Esophagus muscularis mucosa (tissue), 4 donors: ENCODE results near the gene KSR1. TPM values are rescaled to one million over a fixed set of nuclear protein-coding genes. Genes with fewer than 3 reads are reported as not detected.

ENCODE experiments used
- DNase-seq: peaks from one replicate; pipeline ENCODE4 v3.0.0-alpha.2; 2017; ENCODE audit errors: extremely low spot score
- H3K27ac ChIP-seq, 4 donors: fragments of 200-600 bp; sonication (generic); replicated peaks in 1 of 4; 1 replicate in 3 of 4; 2 replicates in 1 of 4; pipeline ENCODE4 v1.5.1; 2016 to 2019; ENCODE audit warnings: mild to moderate bottlenecking in 1 of 4
- H3K27me3 ChIP-seq, 4 donors: fragments of 200-600 bp; sonication (generic); one replicate each; pipeline versions ENCODE4 v1.5.1 to v1.6.0; 2016 to 2019
- H3K36me3 ChIP-seq, 4 donors: fragments of 200-600 bp; sonication (generic); one replicate each; pipeline ENCODE4 v1.5.1; 2016 to 2019
- H3K4me1 ChIP-seq, 4 donors: fragments of 200-600 bp; sonication (generic); one replicate each; pipeline ENCODE4 v1.5.1; 2016 to 2019
- H3K4me3 ChIP-seq, 4 donors: fragments of 200-600 bp; sonication (generic); 1 replicate in 2 of 4; 2 replicates in 2 of 4; pipeline ENCODE4 v1.5.1; 2016 to 2019; ENCODE audit warnings: mild to moderate bottlenecking in 4 of 4, moderate library complexity in 1 of 4
- H3K9me3 ChIP-seq, 4 donors: fragments of 200-600 bp; sonication (generic); 1 replicate in 3 of 4; 2 replicates in 1 of 4; pipeline ENCODE4 v1.5.1; 2016 to 2019
- EP300 ChIP-seq: sonication (generic); formaldehyde crosslinking; IDR thresholded peaks from one replicate; pipeline ENCODE4 v1.6.1; 2017; ENCODE audit warnings: antibody characterized with exemption
- POLR2A ChIP-seq: fragments of 450-650 bp; IDR thresholded peaks from one replicate; pipeline ENCODE4 v1.6.1; 2017; ENCODE audit warnings: antibody characterized with exemption, moderate library complexity, mild to moderate bottlenecking, low read depth
- POLR2AphosphoS5 ChIP-seq, 2 donors: sonication (generic); formaldehyde crosslinking; IDR thresholded peaks; one replicate each; pipeline ENCODE4 v1.6.1; 2017; ENCODE audit warnings: antibody characterized with exemption in 2 of 2
- WGBS: methylation state at CpG from one replicate; pipeline ENCODE4 v1.1.5; 2018; 5-methylcytosine and 5-hydroxymethylcytosine counted together
- intact Hi-C: fragments of 100-400 bp; cut with DNase I; formaldehyde crosslinking; loops from one replicate; pipeline ENCODE4 v1.15.1; 2023
- total RNA-seq, 4 donors: library from RNA; depleted of rRNA; stranded (reverse); fragments of >200 nt; gene quantifications; one replicate each; pipeline versions ENCODE4 v1.1.0 to v1.2.1, GENCODE V29; 2016
- TF ChIP-seq, protein P1 (sequence below), 3 experiments: fragments of 200-600 bp in 2 of 3; fragments of 450-650 bp in 1 of 3; sonication (generic) in 2 of 3; IDR thresholded peaks; one replicate each; pipeline ENCODE4 v1.5.1; 2017 to 2019; ENCODE audit warnings: antibody characterized with exemption in 3 of 3, mild to moderate bottlenecking in 2 of 3, moderate library complexity in 1 of 3

KSR1 gene
- total RNA-seq, 4 donors from 2014 or later = 13.3 to 18.9 (median 13.7) TPM

DNA sequence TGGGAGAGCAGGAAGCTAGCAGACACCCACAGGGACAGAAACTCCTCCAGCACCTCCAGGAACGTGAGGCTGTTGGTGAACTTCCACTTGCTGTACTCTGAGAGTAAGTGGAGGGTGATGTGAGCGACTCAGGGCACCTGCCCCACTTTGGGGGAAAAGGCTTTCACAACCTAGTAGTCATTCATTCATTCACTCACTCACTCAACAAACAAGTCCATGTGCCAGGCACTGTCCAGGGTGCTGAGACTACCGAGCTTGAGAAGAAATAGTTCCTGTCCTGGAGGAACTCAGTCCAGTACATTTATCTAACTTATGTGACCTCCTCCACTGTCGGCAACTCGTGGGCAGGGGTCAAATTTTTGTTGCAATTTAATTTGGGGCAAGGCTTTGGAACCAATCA is 201.4 kb downstream of the KSR1 start:
- TF ChIP-seq, protein P1, sequence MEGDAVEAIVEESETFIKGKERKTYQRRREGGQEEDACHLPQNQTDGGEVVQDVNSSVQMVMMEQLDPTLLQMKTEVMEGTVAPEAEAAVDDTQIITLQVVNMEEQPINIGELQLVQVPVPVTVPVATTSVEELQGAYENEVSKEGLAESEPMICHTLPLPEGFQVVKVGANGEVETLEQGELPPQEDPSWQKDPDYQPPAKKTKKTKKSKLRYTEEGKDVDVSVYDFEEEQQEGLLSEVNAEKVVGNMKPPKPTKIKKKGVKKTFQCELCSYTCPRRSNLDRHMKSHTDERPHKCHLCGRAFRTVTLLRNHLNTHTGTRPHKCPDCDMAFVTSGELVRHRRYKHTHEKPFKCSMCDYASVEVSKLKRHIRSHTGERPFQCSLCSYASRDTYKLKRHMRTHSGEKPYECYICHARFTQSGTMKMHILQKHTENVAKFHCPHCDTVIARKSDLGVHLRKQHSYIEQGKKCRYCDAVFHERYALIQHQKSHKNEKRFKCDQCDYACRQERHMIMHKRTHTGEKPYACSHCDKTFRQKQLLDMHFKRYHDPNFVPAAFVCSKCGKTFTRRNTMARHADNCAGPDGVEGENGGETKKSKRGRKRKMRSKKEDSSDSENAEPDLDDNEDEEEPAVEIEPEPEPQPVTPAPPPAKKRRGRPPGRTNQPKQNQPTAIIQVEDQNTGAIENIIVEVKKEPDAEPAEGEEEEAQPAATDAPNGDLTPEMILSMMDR (IDR thresholded peaks at IDR 0.05) = no peak
- TF ChIP-seq POLR2AphosphoS5 (IDR thresholded peaks at IDR 0.05) = no peak
- TF ChIP-seq POLR2A = no peak
- TF ChIP-seq EP300 = no peak
- H3K36me3 ChIP-seq = no peaks in the 10 kb centered on the region
- peaks cover 0 to 3% (median 0%) of the 10 kb centered on the region in 4 donors for H3K4me1 ChIP-seq
- H3K27me3 ChIP-seq = peaks cover 0 to 10% (median 0%) of the 10 kb centered on the region in 4 donors
- no peak overlapping the region for H3K4me3 ChIP-seq
- intact Hi-C loops = no loop called here
- WGBS = 57% methylated on average over 5 of the region's 5 CpGs
- DNase-seq = no peak
- H3K9me3 ChIP-seq = no peaks in the 10 kb centered on the region
- H3K27ac ChIP-seq = no peak overlapping the region

DNA sequence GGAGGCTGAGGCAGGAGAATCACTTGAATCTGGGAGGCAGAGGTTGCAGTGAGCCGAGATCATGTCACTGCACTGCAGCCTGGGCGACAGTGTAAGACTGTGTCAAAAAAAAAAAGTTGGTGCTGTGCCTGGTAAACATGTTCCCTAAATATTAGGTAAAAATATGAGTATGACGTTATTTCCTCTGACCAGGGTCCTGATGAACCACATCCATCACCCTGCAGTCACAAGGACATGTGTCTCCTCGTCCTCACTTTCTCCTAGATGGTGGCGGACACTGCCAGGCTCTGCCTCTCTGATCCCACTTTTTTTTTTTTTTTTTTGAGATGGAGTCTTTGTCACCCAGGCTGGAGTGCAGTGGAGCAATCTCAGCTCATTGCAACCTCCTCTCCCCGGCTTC is 203.4 kb downstream of the KSR1 start:
- Histone ChIP-seq H3K4me1 (peaks cover 0 to under 1% (median 0%) of the 10 kb centered on the region in 4 donors), H3K27me3 (peaks cover 0 to 4% (median 0%) of the 10 kb centered on the region in 4 donors), H3K27ac (no peak overlapping the region), H3K36me3 (no peaks in the 10 kb centered on the region), H3K4me3 (no peak overlapping the region), H3K9me3 (no peaks in the 10 kb centered on the region)
- WGBS = 88% methylated on average over 6 of the region's 6 CpGs
- DNase-seq = no peak
- TF ChIP-seq POLR2A (no peak), EP300 (no peak), POLR2AphosphoS5 (IDR thresholded peaks at IDR 0.05) (no peak)
- TF ChIP-seq, protein P1 (IDR thresholded peaks at IDR 0.05) = no peak
- intact Hi-C loops = no loop called here

DNA sequence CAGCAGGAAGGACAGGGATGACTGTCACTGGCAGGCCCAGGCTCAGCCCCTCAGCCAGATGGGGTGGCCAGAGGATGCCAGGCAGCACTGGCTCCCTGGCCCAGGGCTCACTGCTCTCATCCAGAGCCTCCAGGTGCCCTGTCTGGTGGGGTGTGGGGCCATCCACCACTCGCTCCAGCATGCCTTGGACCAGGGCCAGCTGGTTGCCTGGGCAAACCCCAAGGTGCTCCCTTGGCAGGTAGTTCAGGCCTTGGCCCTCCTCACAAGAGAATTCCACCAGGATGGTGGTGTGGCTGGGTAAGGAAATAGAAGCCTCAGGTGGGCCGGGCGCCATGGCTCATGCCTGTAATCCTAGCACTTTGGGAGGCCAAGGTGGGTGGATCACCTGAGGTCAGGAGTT is 204.2 kb downstream of the KSR1 start:
- no peak overlapping the region for H3K4me3 ChIP-seq
- TF ChIP-seq POLR2AphosphoS5 (IDR thresholded peaks at IDR 0.05) = no peak
- no peak for TF ChIP-seq EP300
- TF ChIP-seq, protein P1 (IDR thresholded peaks at IDR 0.05) = no peak
- TF ChIP-seq POLR2A = no peak
- no peaks in the 10 kb centered on the region for H3K27me3 ChIP-seq
- no peak overlapping the region for H3K27ac ChIP-seq
- H3K9me3 ChIP-seq = no peaks in the 10 kb centered on the region
- intact Hi-C loops = no loop called here
- 78% methylated on average over 2 of the region's 3 CpGs for WGBS
- H3K36me3 ChIP-seq = no peaks in the 10 kb centered on the region
- no peak for DNase-seq
- no peaks in the 10 kb centered on the region for H3K4me1 ChIP-seq

DNA sequence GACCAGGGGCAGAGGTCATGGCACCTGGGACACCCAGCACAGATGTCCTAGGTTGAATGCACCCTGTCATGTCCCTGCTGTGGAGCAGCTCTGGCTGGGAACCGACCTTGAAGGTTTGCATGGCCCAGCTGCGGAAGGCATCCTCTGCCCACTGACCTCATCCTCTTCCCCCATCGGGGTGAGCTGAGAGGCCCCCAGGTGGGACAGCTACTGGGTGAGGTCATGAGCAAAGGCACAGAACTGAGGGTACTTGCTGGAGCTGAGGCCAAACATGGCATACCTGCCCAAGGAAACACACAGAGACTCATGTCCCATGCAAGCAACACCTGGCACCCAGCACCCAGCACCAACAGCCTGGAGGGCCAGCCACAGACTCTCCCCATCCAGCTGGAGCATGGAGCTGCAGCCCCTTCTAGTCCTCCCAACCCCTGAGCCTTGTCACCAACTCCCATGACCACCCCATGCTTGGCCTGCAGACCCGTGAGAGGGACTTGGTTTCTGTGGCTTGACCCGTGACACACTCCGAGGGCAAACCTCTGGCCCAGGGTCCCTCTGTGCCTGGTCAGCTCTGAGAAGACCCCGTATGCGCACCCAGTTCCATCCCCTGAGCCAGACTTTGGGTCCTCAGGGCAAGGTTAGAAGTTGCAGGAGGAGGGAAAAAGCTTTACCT is 207.8 kb downstream of the KSR1 start:
- Histone ChIP-seq H3K36me3 (no peaks in the 10 kb centered on the region), H3K9me3 (no peaks in the 10 kb centered on the region), H3K4me3 (no peak overlapping the region), H3K27ac (no peak overlapping the region), H3K4me1 (no peaks in the 10 kb centered on the region), H3K27me3 (no peaks in the 10 kb centered on the region)
- no peak for DNase-seq
- intact Hi-C loops = no loop called here
- no peak for TF ChIP-seq POLR2A
- TF ChIP-seq POLR2AphosphoS5 (IDR thresholded peaks at IDR 0.05) = no peak
- TF ChIP-seq, protein P1 (IDR thresholded peaks at IDR 0.05) = no peak
- no peak for TF ChIP-seq EP300
- WGBS = 93% methylated on average over 7 of the region's 8 CpGs

DNA sequence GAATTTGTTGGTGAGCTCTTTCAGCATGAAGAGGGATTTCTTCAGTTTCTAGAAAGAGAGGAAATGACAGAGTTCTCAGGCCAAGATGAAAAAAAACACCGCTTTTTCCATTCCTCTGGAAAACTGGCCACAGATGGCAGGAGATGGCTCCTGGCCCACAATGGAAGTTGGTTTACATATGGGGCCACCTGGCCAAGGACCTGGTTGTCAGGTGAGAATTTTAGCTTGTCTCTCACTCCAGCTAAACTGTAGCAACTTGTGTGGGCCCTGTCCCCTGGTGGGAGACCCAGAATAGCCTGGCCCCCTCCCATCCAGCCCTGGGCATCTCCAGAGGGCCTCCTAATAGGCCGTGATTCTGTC is 208.3 kb downstream of the KSR1 start:
- Histone ChIP-seq H3K27ac (no peak overlapping the region), H3K27me3 (no peaks in the 10 kb centered on the region), H3K36me3 (no peaks in the 10 kb centered on the region), H3K4me1 (no peaks in the 10 kb centered on the region), H3K9me3 (no peaks in the 10 kb centered on the region), H3K4me3 (no peak overlapping the region)
- TF ChIP-seq POLR2A (no peak), EP300 (no peak), POLR2AphosphoS5 (IDR thresholded peaks at IDR 0.05) (no peak)
- TF ChIP-seq, protein P1 (IDR thresholded peaks at IDR 0.05) = no peak
- no peak for DNase-seq
- intact Hi-C loops = no loop called here
- 63% methylated on average over 2 of the region's 2 CpGs for WGBS
